ENCODE measurements around the gene RHOC. TPM values are rescaled to one million over a fixed set of nuclear protein-coding genes. Genes with fewer than 3 reads are reported as not detected.

The RHOC gene
- polyA plus RNA-seq, 1 donor: 293 TPM

- DNase-seq: no peak
Observed at GRCh38 chr1:112717263-112717873, 10.4 kb upstream of the RHOC start.

- DNase-seq: peak; percentile 91
Observed at GRCh38 chr1:112716133-112716720, 9.3 kb upstream of the RHOC start.

- peak; percentile 85 for DNase-seq
Observed at GRCh38 chr1:112715264-112716053, 8.5 kb upstream of the RHOC start, which contains the start of gene PPM1J. Gene PPM1J, minus strand, starts transcription at chr1:112715332. Its CDS starts 31 bp downstream, at chr1:112715301.

GRCh38 chr1:112714313-112715263 lies 7.7 kb upstream of the RHOC start:
- DNase-seq: peak; percentile 43

GRCh38 chr1:112713466-112714312 lies 6.8 kb upstream of the RHOC start:
- no peak for DNase-seq

- DNase-seq: no peak
Observed at GRCh38 chr1:112712701-112713128, 5.8 kb upstream of the RHOC start.

GRCh38 chr1:112712191-112712590 lies 5.3 kb upstream of the RHOC start:
- no peak for DNase-seq

- DNase-seq: no peak
Observed at GRCh38 chr1:112711670-112712069, 4.7 kb upstream of the RHOC start.

GRCh38 chr1:112711041-112711440 lies 4.1 kb upstream of the RHOC start:
- no peak for DNase-seq

- no peak for DNase-seq
Observed at GRCh38 chr1:112710586-112710985, 3.7 kb upstream of the RHOC start.

- DNase-seq: no peak
Observed at GRCh38 chr1:112710159-112710558, 3.2 kb upstream of the RHOC start.

GRCh38 chr1:112708489-112708888 lies 1.6 kb upstream of the RHOC start:
- DNase-seq: no peak

GRCh38 chr1:112708002-112708448 lies 1.1 kb upstream of the RHOC start:
- no peak for DNase-seq

- peak; percentile 87 for DNase-seq
Observed at GRCh38 chr1:112707221-112708001, 484 bp upstream of the RHOC start.

- peak; percentile 94 for DNase-seq
Observed at GRCh38 chr1:112704934-112705627, 1.8 kb downstream of the RHOC start.

GRCh38 chr1:112704391-112704933 lies 2.5 kb downstream of the RHOC start:
- DNase-seq: no peak

- DNase-seq: no peak
Observed at GRCh38 chr1:112703706-112704105, 3.2 kb downstream of the RHOC start.

GRCh38 chr1:112702420-112703261 lies 4.3 kb downstream of the RHOC start:
- no peak for DNase-seq

- DNase-seq: no peak
Observed at GRCh38 chr1:112702067-112702395, 4.9 kb downstream of the RHOC start.
